CD4-positive, alpha-beta T cell treated with Interleukin-2 at 100 ng/mL for 4 hours (primary cell): ENCODE measurements around the gene ETFA.
"Not testable (repeated sequence)": the region's sequence is repeated elsewhere in the genome, so short reads cannot be mapped to it uniquely, and the experiment has no call there.

Experiments
- DNase-seq: peaks from one replicate; pipeline ENCODE4 v3.0.0-alpha.2; 2020; ENCODE audit warnings: low spot score

The ETFA gene

DNA sequence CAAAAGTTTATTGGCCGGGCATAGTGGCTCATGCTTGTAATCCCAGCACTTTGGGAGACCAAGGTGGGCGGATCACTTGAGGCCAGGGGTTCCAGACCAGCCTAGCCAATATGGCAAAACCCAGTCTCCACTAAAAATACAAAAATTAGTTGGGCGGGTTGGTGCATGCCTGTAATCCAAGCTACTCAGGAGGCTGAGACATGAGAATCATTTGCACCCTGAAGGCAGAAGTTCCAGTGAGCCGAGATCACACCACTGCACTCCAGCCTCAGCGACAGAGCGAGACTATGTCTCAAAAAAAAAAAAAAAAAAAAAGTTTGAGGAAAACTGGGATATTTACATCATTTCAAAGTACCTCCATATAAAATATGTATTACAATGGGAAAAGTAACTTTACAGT, 40.4 kb downstream of the ETFA start:
- DNase-seq = no peak

DNA sequence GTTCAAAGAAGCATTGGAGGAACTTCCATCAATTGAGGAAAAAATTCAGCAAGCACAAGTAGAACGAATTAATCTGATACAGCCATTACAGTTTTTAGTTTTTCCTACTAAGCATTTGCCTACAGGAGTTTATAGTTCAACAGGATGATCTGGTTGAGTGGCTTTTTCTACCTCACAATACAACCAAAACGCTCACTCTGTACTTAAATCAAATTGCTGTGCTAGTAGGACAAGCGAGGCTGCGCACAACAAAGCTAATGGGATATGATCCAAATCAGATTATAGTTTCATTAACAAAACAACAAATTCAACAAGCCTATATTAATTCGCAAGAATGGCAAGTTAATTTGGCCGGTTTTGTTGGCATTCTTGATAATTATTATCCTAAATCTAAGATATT, 44.2 kb downstream of the ETFA start:
- DNase-seq = no peak

DNA sequence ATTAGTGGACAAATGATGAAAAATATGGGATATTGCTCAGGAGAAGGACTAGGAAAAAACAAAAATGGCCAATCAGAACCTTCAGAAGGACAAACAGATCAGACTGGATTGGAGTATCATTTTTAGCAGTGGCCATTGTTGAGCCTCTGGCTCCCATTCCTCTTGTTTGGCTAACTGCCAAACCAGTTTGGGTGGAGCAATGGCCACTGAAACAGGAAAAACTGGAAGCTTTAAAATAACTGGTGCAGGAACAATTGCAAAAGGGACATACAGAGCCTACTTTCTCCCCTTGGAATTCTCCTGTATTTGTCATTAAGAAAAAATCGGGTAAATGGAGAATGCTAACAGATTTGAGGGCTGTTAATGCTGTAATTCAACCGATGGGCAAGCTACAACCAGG, 45.5 kb downstream of the ETFA start:
- DNase-seq = not testable (repeated sequence)

DNA sequence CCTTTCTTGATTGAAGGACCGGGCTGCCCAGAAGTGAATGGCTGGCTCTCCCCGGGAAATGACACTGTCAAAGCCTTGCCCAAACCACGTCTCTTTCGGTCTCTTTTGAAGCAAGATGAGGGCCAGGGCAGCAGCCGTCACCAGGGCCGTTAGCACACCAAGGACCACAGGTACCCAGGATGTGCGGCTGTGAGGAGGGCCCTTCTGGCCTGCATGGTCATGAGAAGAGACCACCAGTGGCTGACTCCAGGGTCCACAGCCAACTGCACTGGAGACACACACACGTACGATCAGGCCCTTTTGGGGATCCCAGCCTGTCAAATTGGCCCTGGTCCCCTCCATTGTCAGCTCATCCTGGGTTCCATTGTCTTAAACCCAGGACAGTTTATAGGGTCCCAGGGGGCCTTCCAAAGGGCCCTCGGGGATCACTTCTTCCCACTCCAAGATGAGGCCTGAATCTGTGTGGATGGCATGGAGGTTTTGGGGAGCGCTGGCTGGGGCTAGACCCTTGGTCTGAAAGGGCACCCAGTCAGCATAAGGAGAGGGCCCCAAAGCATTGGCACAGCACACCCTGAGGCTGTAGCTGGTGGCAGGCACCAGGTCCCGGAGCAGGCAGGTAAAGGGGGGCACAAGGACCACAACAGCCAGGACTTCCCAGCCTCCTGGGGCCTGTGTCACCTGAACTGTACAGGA, 50.9 kb downstream of the ETFA start:
- no peak for DNase-seq

DNA sequence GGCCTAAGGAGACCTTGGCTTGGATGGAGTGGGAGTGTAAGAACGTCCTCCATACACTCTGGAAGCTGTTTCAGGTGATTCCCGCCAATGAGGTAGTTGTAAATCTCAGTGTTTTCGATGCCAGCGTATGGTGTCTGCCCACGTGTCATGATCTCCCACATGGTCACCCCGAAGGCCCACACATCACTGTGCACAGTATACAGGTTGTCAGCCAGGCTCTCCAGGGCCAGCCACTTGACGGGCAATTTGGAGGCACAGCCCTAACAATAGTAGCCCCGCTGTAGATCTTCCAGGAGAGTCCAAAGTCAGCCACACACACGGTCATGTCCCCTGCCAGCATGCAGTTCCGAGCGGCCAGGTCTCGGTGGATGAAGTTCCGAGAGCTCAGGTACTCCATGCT, 51.9 kb downstream of the ETFA start:
- DNase-seq = no peak

DNA sequence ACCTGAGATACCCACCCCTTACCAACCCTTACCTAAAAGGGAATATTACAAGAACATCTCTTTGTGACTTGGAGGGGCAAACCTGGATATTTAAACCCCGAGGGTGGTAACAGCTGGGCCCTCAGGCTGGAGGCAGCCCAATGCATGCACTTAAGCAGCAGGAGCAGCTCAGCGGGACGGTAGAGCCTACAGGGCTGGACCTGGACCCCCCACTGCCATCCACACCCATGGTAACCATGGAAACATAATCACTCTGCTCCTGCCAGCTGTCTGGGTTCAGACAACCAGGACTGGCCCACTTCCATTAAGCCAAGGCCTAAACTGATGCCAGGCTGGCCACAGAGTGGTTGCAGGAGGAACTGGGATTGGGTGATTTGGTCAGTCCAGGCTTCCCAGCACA, 52.8 kb downstream of the ETFA start:
- DNase-seq = no peak

DNA sequence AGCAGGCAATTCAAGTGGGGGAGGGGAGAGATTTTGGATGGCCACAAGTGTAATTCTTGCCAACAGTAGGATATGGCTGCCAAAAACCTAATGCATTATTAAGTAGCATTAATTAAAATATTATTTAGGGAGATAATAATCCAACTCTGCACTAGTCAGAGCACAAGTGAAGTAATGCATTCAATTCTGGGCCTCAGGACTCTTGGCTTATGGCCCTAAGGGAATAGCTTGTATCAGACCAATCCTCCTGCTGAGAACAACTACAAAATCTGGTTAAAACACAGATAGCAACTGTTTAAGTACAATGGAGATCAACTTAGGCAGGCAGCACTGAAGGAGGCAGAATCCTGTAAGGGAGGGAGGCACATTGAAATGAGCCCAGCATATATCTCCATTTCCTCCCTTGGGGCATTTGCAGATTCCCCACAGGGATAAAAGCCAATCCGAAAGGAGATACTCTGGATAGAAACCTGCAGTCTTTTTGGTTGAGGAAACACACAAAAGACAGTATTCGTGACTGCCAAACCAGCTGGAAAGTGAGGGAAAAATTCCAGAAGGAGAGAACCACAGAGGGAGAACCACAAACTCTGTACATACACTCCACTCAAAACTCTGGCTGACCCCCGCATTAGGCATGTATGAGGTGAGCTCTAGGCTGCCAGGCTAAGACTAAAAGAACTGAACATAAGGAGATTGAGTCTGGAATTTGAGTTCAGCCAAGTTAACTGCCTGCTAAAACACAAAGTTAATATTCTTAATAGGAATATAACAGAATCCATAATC, 57.4 kb downstream of the ETFA start:
- no peak for DNase-seq

- no peak for DNase-seq
Measured at GRCh38 chr15:76252249-76252648, 59.0 kb downstream of the ETFA start.

DNA sequence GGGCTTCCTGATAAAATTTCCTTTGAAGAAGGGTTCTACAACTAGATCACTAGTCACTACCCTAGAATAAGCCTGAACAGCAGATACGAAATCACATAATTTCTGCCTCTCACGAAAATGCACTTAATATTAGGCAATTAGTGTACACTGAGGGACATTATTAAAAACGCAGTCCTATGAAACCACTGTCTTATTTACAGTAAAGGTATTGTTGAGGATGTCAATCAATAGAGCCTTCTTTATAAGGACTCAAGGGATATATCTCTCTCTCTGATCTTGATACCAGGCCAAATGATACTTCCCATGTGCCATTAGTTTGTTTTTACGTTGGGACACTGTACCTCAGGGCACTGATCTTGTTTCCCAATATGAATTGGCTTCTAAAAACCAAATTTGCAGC, 59.6 kb downstream of the ETFA start:
- DNase-seq = no peak

DNA sequence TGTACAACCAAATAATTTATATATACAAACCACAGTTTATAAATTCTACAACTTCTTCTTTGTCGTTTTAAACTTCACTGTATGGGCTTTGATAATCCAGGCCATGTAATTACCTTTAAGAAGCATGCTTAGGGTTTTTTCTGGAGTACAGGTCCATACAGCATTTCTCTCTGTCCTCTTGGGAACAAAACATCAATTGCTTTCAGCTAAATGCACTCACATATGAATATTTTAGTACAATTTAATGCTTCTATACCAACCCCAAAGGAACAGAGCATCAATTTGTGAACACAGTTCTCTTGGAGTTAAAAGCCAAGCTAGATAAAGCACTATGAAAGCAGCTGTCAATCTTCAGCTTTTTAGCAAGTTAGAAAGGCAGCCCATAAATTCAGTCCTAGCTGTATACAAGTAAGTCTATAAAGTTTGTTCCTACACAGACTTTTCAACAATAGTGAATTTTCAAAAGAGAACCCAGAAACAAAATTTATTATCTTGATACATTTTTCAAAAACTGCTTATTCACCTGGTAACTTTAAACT, 66.1 kb downstream of the ETFA start:
- no peak for DNase-seq

DNA sequence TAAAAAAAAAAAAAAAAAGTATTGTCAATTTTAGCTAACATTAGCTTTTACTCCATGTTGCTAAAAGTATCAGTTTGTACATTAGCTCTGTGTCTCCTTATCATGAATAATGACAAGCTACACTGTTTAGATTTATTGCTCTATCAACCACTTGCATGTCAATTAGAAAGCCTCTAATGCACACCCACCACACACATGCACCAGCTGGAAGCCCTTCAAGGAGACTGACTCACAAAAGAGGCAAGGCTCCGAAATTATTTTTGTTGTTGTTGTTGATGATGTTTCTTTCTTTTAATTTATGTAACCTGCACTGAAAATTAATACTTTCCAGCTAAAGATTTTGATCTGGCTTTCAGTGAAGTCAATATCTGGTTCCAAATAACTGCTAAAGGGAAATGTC, 71.5 kb downstream of the ETFA start:
- DNase-seq = no peak

DNA sequence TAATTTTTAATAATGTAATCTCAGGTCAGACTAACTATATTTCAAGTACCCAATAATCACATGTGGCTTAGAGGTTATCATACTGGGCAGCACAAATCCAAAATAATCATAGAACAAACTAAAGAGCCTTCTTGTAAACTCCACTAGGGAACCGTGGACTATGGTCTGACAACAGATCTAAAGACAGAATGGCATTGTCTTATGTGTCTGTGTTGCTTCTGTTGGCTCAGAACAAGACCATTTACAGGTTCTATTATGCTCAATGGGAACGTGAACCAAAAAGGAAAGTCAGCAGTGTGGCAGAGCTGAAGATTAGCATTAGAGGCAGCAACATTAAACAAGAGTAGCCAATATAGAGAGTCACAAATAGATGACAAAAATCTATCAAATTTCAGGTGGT, 74.9 kb downstream of the ETFA start:
- no peak for DNase-seq

DNA sequence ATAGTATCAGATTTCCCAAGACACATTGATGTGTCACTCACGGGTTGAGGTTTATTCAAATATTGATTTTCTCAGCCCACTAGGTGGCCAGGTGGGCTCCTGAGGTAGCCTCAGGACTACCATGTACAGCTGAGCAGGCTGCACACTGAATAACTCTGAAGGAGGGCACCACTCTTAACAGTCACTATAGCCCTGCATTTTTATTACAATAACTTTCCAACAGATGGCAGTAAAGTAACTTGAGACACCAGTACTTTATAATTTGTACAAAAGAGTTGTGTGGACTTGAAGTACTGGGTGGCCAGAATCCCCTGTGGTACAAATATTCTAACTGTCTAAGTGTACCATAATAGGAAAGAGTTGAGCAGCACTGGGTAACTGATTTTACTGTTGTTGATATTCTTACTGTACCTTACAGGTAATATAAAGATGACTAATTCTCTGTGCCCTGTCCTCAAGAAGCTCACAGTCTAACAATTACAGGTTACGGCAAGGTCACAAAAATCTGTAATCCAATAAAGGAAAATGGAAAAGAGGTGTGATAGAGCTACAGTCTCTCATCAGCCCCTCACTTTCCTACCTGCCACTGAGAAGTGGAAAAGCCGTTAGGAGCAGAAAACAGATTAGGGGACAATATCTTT, 76.0 kb downstream of the ETFA start:
- peak; percentile 38 for DNase-seq

GRCh38 chr15:76234337-76234889, 76.9 kb downstream of the ETFA start:
- no peak for DNase-seq

- no peak for DNase-seq
Measured at GRCh38 chr15:76233921-76234320, 77.3 kb downstream of the ETFA start.

- no peak for DNase-seq
Measured at GRCh38 chr15:76229266-76229665, 82.0 kb downstream of the ETFA start.

DNA sequence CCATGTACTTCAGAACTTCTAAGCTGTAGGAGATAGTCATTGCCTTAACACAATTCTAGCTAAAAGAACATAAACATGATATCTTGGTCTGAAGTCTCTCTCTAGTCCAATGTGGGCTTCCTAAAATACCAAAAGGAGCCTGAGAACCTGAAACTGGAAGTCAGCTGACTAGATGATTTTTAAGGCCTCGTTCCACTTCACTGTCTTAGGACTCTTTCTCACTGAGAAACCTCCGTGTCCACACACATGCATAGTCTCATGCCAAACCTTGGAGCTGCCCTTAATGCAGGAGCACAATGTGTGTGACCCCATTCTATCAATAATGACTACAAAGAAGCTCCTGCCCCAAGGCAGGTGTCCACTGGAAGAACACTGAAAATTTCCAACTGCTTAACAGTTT, 87.7 kb downstream of the ETFA start:
- no peak for DNase-seq

DNA sequence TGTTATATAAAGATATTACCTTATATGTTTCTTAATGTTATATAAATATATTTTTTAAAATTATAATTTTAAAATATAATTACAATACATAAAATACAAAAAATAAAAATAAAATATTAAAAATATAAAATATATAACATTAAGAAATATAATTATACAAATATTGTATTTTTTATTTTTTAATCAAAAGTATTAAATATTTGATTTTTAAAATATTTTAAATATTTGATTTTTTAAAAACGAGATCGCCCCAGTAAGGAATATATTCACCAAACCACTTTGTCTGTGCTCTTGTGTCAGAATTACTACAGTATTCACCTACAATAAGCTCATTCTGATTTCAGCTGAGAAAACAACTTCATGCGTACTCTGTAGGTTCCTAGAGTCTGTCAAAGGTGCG, 89.1 kb downstream of the ETFA start:
- no peak for DNase-seq

DNA sequence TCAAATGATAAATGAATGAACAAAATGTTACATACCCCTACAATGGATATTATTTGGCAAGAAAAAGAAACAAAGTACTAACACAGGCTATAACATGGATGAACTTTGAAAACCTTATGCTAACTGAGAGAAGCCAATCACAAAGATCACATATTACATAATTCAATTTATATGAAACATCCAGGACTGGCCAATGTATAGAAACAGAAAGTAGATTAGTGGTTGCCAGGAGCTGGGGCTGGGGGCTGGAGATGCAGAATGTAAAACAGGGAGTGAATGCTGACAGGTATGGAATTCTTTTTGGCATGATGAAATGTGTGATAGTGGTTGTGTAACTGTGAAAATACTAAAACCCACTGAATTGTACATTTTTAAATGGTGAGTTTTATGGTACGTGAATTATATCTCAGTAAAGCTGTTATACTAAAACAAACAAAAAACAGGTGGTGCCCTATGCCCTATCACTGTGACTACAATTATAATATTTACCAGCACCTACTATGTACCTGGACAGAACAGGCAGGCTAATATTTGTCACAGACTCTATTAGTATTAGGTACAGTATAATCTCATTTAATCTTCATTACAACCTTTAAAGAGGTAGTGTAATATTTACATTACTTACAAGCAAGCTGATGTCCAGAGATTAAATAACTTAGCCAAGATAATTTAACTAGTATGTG, 90.0 kb downstream of the ETFA start:
- no peak for DNase-seq

DNA sequence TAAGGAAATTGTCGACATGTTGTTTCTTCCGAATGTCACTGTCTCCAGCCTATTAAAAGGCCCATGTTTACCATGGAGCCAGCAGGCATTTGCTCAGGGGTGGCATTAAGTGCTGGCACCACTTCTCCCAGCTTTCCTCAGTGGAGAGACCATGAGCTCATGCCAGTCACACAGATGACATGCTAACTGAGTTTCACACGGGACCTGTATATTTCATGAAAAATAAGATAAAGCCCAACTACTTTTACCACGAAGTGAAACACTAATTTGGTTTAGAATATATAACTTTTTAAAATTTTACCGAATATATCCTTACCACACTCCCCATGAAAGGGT, 93.4 kb downstream of the ETFA start:
- no peak for DNase-seq

GRCh38 chr15:76217029-76217881, 94.0 kb downstream of the ETFA start:
- DNase-seq = no peak
